ENCODE measurements around the gene ISCU.
"Not testable (repeated sequence)": the region's sequence is repeated elsewhere in the genome, so short reads cannot be mapped to it uniquely, and the experiment has no call there.

The ISCU gene

DNA sequence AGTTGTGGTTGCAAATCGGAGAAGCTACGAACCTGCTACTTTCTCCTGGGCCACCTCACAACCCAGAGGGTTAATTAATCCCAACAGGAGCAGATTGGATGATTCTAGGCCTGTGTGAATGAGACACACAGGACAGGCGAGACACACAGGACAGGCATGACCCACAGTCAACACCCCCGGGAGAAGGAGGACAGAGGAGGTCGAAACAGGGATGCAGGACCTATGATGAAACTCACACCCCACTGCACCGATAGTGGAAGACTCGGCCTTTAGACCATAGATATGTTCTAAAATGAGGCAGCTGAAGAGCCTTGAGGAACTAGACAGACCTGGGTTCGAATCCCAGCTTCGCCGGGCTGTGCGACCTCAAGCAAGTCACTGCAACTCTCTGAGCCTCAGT, 23.9 kb downstream of the ISCU start:
- H3K4me3 ChIP-seq (ENCODE audit: low read depth, low read length) = no peak overlapping the region

GRCh38 chr12:108587826-108588225, 25.4 kb downstream of the ISCU start:
- H3K4me3 ChIP-seq (ENCODE audit: low read depth, low read length) = no peak overlapping the region

DNA sequence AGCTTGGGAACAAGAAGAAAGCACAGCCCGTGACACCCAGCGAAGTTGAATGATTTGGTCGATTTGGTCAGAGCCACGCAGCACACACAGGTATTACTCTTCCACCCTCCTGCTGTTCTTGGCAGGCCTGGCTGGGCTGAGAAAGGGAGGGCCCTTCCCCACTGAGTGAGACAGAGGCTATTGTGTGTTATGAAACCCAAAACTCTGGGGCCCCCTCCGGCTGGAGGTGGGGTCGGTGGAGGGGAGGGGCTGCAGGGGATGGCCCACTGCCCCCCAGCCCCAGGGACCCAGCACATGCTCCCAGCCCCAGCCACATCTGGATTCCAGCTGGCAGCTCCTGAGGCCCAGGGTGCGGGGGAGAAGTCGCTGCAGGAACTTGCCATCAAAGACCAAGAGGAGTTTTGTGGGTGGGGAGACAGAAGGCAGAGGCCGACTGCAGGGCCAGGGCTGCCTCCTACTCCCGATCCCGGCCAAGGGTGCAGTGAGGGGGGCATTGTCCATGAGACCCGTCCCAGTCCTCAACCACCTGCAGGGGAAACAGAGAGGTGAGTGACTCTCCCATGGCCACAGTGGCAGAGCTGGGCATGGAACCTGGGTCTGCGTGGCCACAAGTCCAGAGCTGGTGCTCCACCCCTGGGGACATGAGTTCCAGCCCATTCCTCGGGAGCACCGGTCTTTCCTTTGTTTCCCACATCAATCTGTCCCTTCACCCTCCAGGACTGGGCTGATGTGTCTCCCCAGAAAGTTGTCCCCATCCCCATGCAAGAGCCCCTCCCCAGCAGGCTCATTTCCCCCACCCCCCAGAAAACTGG, 26.8 kb downstream of the ISCU start:
- no peak overlapping the region for H3K4me3 ChIP-seq (ENCODE audit: low read depth, low read length)

DNA sequence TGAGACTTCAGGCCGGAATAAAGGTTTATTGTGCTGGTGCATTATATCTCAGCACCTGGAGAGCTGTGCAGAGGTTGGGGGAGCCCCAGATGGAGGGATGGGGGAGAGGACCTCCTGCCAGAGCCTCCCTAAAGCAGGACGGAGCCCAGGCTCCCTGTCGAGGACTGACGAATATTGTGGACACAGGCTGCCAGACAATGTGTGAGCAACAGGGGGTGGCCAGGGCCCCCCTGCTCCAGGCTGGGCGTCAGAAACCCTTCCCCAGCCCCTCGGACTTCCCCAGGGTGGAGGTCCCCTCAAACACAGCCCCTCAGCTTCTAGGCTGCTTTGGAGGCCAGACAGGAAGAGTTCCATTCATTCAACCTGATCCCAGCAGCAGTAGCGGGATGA, 27.4 kb downstream of the ISCU start:
- H3K4me3 ChIP-seq (ENCODE audit: low read depth, low read length) = no peak overlapping the region

- not testable (repeated sequence) for H3K4me3 ChIP-seq (ENCODE audit: low read depth, low read length)
Observed at GRCh38 chr12:108590463-108590862, 28.1 kb downstream of the ISCU start.

- H3K4me3 ChIP-seq (ENCODE audit: low read depth, low read length) = no peak overlapping the region
Observed at GRCh38 chr12:108591267-108591980, 29.0 kb downstream of the ISCU start.

GRCh38 chr12:108592033-108592909, 29.9 kb downstream of the ISCU start:
- no peak overlapping the region for H3K4me3 ChIP-seq (ENCODE audit: low read depth, low read length)

DNA sequence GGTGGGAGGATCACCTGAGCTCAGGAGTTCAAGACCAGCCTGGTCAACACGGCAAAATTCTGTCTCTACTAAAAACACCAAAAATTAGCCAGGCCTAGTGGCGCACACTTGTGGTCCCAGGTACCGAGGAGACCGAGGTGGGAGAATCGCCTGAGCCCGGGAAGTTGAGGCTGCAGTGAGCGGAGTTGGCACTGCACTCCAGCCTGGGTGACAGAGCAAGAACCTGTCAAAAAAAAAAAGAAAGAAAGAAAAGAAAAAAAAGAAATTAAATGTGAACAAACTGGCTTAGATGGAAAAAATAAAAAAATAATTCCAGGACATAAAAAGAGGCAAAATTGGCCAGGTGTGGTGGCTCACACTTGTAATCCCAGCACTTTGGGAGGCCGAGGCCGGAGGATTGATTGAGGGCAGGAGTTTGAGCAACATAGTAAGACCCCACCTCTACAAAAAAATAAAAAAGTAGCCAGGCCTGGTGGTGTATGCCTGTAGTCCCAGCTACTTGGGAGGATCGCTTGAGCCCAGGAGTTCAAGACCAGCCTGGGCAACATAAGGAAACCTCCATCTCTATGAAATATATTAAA, 32.0 kb downstream of the ISCU start:
- H3K4me3 ChIP-seq (ENCODE audit: low read depth, low read length) = no peak overlapping the region

DNA sequence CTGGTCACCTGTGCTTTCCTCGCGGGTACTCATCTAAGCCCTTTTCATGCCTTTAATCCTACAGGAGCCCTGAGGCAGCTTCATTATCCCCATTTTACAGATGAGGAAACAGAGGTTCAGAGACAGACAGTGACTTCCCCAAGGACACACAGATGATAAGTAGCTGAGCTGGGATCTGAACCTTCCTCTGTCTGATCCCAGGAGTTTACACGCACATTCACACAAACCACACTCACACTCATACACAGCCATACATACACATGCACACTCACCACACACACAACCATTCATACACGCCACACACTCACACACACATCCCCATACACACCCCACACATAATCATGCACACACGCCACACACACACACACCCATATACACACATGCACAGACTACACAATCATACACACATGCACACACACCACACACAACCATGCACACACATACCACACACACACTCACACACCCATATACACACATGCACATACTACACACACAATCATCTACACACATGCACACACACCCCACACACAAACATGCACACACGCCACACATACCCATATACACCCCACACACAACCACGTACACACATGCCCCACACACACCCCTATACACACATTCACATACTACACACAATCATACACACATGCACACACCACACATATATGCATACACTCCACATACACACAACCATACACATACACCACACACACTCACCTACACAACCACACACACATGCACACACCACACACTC, 32.7 kb downstream of the ISCU start:
- H3K4me3 ChIP-seq (ENCODE audit: low read depth, low read length) = no peak overlapping the region

DNA sequence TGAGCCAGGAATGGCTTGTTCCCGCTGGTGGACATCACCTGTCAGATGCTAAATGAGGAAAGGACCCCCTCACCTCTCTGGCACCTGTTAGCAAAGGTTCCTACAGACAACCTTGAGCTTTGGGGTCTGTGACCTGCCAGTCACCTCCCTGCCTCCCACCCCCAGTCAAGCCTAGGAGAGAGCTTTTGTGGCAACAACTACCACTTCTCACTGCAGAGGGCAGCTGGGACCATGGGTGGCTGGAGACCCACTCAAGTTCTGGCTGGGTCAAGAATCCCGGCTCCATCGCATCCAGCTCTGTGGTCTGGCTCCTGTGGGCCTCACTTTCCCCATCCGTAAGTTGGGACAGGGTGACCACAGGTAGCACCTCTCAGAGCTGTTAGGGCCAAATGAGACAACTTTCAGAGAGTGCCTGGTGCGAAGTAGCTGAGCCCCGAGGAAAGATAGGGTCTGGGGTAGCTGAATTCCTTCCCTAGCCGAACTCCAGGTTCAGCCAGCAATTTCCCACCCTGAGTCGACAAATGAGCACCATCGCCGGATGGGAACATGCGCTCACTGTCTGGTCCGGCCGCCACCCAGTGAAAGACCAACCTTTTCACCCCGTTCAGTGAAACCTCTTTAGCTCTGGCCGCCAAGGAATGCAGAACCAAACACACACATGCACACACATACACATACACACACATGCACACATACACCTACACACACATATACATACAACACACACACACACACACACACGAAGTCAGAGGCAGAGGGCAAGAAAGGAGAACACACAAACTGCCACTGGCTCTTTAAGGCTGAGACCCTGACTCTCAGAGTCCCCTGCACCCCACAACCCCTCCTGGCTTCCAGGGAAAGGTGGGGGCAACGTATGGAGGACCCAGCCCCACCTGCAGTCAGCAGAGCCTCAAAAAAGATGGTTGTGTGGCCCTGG, 33.6 kb downstream of the ISCU start:
- no peak overlapping the region for H3K4me3 ChIP-seq (ENCODE audit: low read depth, low read length)

GRCh38 chr12:108596854-108597558, 34.6 kb downstream of the ISCU start:
- no peak overlapping the region for H3K4me3 ChIP-seq (ENCODE audit: low read depth, low read length)

GRCh38 chr12:108597559-108598471, 35.4 kb downstream of the ISCU start, which contains the start of gene TMEM119:
TMEM119 (minus strand) TSS chr12:108598084; CDS start chr12:108592383, 5,701 bp downstream.
- H3K4me3 ChIP-seq (ENCODE audit: low read depth, low read length) = no peak within 1 kb of the TSS

DNA sequence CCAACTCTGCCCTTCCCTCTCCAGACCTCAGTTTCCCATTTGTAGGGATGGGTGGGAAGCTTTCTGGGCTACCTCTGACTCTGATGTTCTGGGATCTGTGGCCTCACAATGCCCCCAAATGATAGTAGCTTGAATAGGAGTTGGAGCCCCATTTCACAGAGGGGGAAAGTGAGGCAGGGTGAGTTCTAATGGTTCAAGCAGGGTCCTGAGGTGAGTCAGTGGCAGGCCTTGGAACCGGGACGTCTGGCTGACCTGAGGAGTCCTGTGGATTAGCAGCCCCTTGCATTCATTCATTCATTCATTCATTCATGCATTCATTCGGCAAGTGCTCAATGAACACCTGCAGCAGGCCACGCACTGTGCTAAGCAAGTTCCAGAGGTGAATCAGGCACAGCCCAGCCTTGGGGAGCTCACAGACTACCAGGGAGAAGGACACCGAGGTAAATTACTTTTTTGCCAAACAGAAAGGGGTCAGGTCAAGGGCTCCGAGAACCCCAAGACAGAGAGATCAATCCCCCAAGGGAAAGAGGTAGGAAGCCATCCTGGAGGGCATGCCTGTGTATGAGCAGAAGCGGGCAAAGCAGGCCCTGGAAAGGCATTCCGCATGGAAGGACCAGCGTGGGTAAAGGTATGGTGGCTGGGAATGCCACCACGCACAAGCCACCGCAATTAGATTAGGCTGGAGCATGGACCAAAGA, 36.3 kb downstream of the ISCU start:
- no peak overlapping the region for H3K4me3 ChIP-seq (ENCODE audit: low read depth, low read length)

GRCh38 chr12:108599541-108599940, 37.1 kb downstream of the ISCU start:
- H3K4me3 ChIP-seq (ENCODE audit: low read depth, low read length) = no peak overlapping the region

DNA sequence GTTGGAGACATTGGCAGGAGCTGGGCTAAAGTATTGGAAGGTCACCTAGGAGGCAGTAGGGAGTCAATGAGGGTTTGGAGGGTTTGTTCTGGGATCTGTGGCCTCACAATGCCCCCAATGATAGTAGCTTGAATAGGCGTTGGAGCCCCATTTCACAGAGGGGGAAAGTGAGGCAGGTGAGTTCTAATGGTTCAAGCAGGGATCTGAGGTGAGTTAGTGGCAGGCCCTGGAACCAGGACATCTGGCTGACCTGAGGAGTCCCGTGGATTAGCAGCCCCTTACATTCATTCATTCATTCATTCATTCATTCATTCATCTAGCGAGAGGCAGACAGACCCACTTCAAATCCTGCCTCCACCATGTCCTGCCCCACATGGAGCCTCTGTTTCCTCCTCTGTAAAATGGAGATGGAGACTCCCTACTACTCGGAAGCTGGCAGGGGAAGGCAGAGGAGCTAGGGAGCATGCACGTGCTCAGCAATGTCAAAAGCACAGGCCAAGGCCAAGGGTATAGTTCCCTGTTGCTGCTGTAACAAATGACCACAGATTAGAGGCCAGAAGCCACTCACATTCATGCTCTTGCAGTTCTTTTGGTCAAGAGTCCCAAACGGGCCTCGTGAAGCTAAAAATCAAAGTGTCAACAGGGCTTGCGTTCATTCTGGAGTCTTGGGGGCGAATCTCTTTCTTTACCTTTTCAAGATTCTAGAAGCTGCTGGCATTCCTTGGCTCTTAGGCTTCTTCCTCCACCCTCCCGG, 37.7 kb downstream of the ISCU start:
- no peak overlapping the region for H3K4me3 ChIP-seq (ENCODE audit: low read depth, low read length)

- H3K4me3 ChIP-seq (ENCODE audit: low read depth, low read length) = no peak overlapping the region
Observed at GRCh38 chr12:108600702-108601007, 38.3 kb downstream of the ISCU start.

Data from iPS-11a (cell line).